ENCODE data around the gene NUDT15.

Gene NUDT15

DNA sequence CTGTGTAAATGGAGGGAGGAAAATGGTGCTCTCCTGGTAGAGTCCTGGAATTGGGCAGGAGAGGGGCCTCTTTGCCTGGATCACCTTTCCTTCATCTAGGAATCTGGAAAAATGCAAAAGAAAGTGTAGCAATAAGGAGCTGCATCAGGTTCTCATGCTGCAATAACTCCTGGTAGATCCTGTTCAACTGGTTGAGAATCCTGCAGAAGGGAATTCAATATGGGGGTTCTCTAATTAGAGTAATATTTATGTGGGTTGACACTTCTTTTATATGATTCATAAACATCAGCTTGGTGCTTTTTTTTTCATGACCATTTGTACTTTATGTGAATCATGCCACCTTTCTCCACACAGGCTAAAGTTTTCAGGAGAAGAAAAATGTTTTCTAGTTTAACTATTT is 9.5 kb upstream of the NUDT15 start:
- Histone ChIP-seq H3K9me3 (no peaks in the 10 kb centered on the region), H3K27me3 (no peaks in the 10 kb centered on the region), H3K27ac (no peak overlapping the region), H3K36me3 (no peaks in the 10 kb centered on the region), H3K4me1 (no peaks in the 10 kb centered on the region), H3K4me3 (no peak overlapping the region)
- intact Hi-C loops (cut with DNase I; ENCODE audit: low total_unique reads): no loop called here
- DNase-seq: no peak
- TF ChIP-seq, protein P1, sequence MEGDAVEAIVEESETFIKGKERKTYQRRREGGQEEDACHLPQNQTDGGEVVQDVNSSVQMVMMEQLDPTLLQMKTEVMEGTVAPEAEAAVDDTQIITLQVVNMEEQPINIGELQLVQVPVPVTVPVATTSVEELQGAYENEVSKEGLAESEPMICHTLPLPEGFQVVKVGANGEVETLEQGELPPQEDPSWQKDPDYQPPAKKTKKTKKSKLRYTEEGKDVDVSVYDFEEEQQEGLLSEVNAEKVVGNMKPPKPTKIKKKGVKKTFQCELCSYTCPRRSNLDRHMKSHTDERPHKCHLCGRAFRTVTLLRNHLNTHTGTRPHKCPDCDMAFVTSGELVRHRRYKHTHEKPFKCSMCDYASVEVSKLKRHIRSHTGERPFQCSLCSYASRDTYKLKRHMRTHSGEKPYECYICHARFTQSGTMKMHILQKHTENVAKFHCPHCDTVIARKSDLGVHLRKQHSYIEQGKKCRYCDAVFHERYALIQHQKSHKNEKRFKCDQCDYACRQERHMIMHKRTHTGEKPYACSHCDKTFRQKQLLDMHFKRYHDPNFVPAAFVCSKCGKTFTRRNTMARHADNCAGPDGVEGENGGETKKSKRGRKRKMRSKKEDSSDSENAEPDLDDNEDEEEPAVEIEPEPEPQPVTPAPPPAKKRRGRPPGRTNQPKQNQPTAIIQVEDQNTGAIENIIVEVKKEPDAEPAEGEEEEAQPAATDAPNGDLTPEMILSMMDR (IDR thresholded peaks at IDR 0.05): no peak

DNA sequence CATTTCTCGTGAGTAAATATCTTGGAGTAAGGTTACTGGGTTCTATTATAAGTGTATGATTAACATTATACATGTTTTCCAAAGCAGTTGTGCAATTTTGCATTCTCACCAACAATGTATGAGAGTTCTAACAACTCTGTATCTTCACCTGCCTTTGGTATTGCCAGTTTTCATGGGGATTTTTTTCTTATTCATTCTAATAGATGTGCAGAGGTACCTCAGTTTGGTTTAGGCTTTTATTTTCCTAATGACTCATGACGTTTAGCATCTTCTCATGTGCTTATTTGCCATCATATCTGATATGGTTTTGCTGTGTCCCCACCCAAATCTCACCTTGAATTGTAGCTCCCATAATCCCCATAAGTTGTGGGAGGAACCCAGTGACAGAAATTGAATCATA is 7.7 kb upstream of the NUDT15 start:
- Histone ChIP-seq H3K9me3 (no peaks in the 10 kb centered on the region), H3K4me3 (no peak overlapping the region), H3K4me1 (no peaks in the 10 kb centered on the region), H3K27ac (no peak overlapping the region), H3K27me3 (no peaks in the 10 kb centered on the region), H3K36me3 (no peaks in the 10 kb centered on the region)
- TF ChIP-seq, protein P1 (IDR thresholded peaks at IDR 0.05): no peak
- no peak for DNase-seq
- intact Hi-C loops (cut with DNase I; ENCODE audit: low total_unique reads): no loop called here

DNA sequence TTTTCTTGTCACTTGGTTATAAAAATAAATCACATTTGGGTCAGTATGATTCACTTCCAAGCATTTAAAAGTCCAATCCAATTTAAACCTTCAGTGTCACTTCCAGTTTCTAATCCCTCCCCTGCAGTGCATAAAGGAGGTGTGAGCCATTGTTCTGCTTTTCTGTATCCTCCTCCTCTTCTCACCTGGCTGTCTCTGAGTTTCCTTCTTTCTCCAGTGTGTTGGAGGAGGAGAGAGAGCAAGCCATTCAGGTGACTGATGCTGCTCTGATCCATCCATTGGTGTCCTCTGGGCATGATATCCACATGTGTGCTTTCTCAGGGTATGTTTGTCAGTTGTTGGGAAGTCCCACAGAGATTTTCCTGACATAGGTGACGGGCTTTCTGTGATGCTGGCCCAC is 1.2 kb downstream of the NUDT15 start:
- no peak for DNase-seq
- Histone ChIP-seq H3K9me3 (no peaks in the 10 kb centered on the region), H3K4me3 (no peak overlapping the region), H3K27ac (peak overlapping the region; percentile 84 to 91), H3K27me3 (no peaks in the 10 kb centered on the region), H3K4me1 (peaks cover 0 to 22% (median 13%) of the 10 kb centered on the region in 4 donors), H3K36me3 (peaks cover 0 to 17% (median 4%) of the 10 kb centered on the region in 3 donors)
- TF ChIP-seq, protein P1 (IDR thresholded peaks at IDR 0.05): no peak
- intact Hi-C loops (cut with DNase I; ENCODE audit: low total_unique reads): no loop called here

GRCh38 chr13:48040049-48040448 is 2.5 kb downstream of the NUDT15 start:
- Histone ChIP-seq H3K27me3 (no peaks in the 10 kb centered on the region), H3K27ac (no peak overlapping the region), H3K36me3 (peaks cover 0 to 17% (median 4%) of the 10 kb centered on the region in 3 donors), H3K4me3 (no peak overlapping the region), H3K4me1 (peaks cover 0 to 25% (median 13%) of the 10 kb centered on the region in 4 donors), H3K9me3 (no peaks in the 10 kb centered on the region)
- intact Hi-C loops (cut with DNase I; ENCODE audit: low total_unique reads): no loop called here
- no peak for DNase-seq
- TF ChIP-seq, protein P1 (IDR thresholded peaks at IDR 0.05): no peak

DNA sequence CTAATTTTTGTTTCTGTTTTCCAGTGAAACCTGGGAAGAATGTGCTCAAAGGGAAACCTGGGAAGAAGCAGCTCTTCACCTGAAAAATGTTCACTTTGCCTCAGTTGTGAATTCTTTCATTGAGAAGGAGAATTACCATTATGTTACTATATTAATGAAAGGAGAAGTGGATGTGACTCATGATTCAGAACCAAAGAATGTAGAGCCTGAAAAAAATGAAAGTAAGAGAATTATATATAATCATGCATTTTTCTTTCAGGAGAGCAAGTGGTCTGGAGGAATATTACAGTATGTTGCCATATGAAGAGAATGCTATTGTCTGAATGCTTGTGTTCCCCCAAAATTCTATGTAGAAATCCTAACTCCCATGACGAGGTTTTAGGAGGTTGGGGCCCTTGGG is 3.4 kb downstream of the NUDT15 start:
- intact Hi-C loops (cut with DNase I; ENCODE audit: low total_unique reads): no loop called here
- no peaks in the 10 kb centered on the region for H3K27me3 ChIP-seq
- DNase-seq: no peak
- H3K36me3 ChIP-seq: peaks cover 0 to 17% (median 5%) of the 10 kb centered on the region in 3 donors
- H3K27ac ChIP-seq: no peak overlapping the region
- TF ChIP-seq, protein P1 (IDR thresholded peaks at IDR 0.05): no peak
- no peaks in the 10 kb centered on the region for H3K9me3 ChIP-seq
- no peak overlapping the region for H3K4me3 ChIP-seq
- peaks cover 0 to 25% (median 13%) of the 10 kb centered on the region in 4 donors for H3K4me1 ChIP-seq

DNA sequence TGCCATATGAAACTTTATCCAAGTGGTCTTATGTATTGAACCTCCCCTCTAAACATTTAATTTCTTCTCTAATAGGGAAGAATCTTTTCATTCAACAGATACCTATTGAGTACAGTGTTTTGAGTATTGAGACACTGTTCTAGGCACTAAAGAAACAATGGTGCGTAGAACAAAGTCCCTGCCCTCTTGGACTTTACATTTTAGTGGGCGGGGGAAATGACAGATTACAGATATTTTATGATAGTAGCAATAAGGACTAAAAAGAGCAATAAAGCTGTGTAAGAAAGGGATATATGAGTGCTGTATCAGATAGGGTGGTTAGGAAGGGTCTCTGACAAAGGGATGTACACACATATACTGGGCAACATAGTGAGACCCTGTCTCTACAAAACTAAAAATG is 5.4 kb downstream of the NUDT15 start:
- Histone ChIP-seq H3K27me3 (no peaks in the 10 kb centered on the region), H3K9me3 (no peaks in the 10 kb centered on the region), H3K4me1 (peaks cover 0 to 17% (median 4%) of the 10 kb centered on the region in 4 donors), H3K36me3 (peaks cover 0 to 28% (median 9%) of the 10 kb centered on the region in 3 donors), H3K4me3 (no peak overlapping the region), H3K27ac (no peak overlapping the region)
- intact Hi-C loops (cut with DNase I; ENCODE audit: low total_unique reads): no loop called here
- DNase-seq: no peak
- TF ChIP-seq, protein P1 (IDR thresholded peaks at IDR 0.05): no peak
